Fibroblast of mammary gland (primary cell): Measurements from ENCODE around the gene RBKS.

Source experiments
- DNase-seq: peaks from one replicate; pipeline ENCODE4 v3.0.0-alpha.2; 2010; ENCODE audit warnings: low read depth
- H3K4me3 ChIP-seq: 2 replicates; pipeline ENCODE4 v1.5.1; 2011; ENCODE audit warnings: low read depth, mild to moderate bottlenecking, low read length, moderate library complexity; ENCODE audit not compliant: control insufficient read depth
- CTCF ChIP-seq: conservative IDR thresholded peaks from 2 replicates; pipeline ENCODE4 v1.5.1; 2011; ENCODE audit warnings: low read depth, low read length, inconsistent platforms; ENCODE audit not compliant: control insufficient read depth, insufficient read depth

RBKS gene

GRCh38 chr2:27915191-27915590 is 25.0 kb upstream of the RBKS start:
- DNase-seq: peak; percentile 67

GRCh38 chr2:27914805-27915175 is 24.6 kb upstream of the RBKS start:
- DNase-seq: no peak
- no peak for TF ChIP-seq CTCF
- H3K4me3 ChIP-seq: no peak overlapping the region

More at GRCh38 chr2:27915191-27915590, 25.0 kb upstream of the RBKS start:
- no peak for TF ChIP-seq CTCF
- no peak overlapping the region for H3K4me3 ChIP-seq

GRCh38 chr2:27914041-27914804 is 24.0 kb upstream of the RBKS start:
- TF ChIP-seq CTCF: no peak
- peak; percentile 40 for DNase-seq
- no peak overlapping the region for H3K4me3 ChIP-seq

- DNase-seq: no peak
These were observed 22.3 kb upstream of the RBKS start for GRCh38 chr2:27912512-27912911.

GRCh38 chr2:27911458-27912210 is 21.4 kb upstream of the RBKS start:
- no peak for TF ChIP-seq CTCF
- no peak overlapping the region for H3K4me3 ChIP-seq
- no peak for DNase-seq

More at GRCh38 chr2:27912512-27912911, 22.3 kb upstream of the RBKS start:
- TF ChIP-seq CTCF: no peak
- H3K4me3 ChIP-seq: no peak overlapping the region

- no peak for TF ChIP-seq CTCF
- no peak overlapping the region for H3K4me3 ChIP-seq
- no peak for DNase-seq
These were observed 19.7 kb upstream of the RBKS start for GRCh38 chr2:27909901-27910300.
